SJCRH30 (cell line): ENCODE results near the gene SERPINA5. TPM values are rescaled to one million over a fixed set of nuclear protein-coding genes. Genes with fewer than 3 reads are reported as not detected.
A peak's percentile ranks its signal among the peaks of the same experiment; 100 is the strongest.
"Not testable (repeated sequence)": the region's sequence is repeated elsewhere in the genome, so short reads cannot be mapped to it uniquely, and the experiment has no call there.

Source experiments
- DNase-seq, 2 experiments: peaks; one replicate each; pipeline ENCODE4 v3.0.0-alpha.2; 2015 to 2020
- H3K27ac ChIP-seq: fragments of 250-450 bp; sonication (Bioruptor Pico); 2 replicates; pipeline ENCODE4 v1.5.1; 2020; ENCODE audit warnings: mild to moderate bottlenecking, moderate library complexity
- H3K27me3 ChIP-seq: fragments of 250-450 bp; sonication (Bioruptor Pico); 2 replicates; pipeline ENCODE4 v1.5.1; 2020; ENCODE audit warnings: mild to moderate bottlenecking, moderate library complexity
- H3K36me3 ChIP-seq: fragments of 250-450 bp; sonication (Bioruptor Pico); 2 replicates; pipeline ENCODE4 v1.5.1; 2020; ENCODE audit warnings: mild to moderate bottlenecking, moderate library complexity
- H3K4me1 ChIP-seq: fragments of 250-450 bp; sonication (Bioruptor Pico); 2 replicates; pipeline ENCODE4 v1.5.1; 2020; ENCODE audit warnings: mild to moderate bottlenecking, moderate library complexity
- H3K4me3 ChIP-seq: fragments of 250-450 bp; sonication (Bioruptor Pico); 2 replicates; pipeline ENCODE4 v1.5.1; 2020; ENCODE audit warnings: mild to moderate bottlenecking, moderate library complexity
- H3K9me3 ChIP-seq: fragments of 250-450 bp; sonication (Bioruptor Pico); replicated peaks from 2 replicates; pipeline ENCODE4 v1.5.1; 2020; ENCODE audit warnings: mild to moderate bottlenecking, moderate library complexity
- total RNA-seq: library from RNA; depleted of rRNA; stranded (reverse); fragments of >200 nt; shearing (Covaris generic); gene quantifications from 2 replicates; pipeline ENCODE4 v1.2.3, GENCODE V29; 2014

Gene SERPINA5
- total RNA-seq, 1 experiment from 2014 or later, result 0.14 TPM

DNA sequence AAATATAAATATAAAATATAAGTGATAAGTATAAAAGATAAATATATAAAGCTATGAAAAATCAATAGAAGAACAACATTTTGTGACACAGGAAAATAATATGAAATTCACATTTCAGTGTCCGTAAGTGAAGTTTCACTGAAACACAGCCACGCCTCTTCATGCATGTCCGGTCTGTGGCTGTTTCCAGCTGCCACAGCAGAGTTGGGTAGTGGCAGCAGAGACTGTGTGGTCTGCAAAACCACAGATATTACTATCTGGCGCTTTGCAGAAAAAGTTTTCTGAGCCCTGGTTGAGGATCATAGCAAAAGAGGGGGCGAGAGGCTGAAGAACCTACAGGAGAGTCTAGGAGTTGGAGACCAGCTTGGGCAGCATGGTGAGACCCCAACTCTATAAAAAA, 19.2 kb upstream of the SERPINA5 start:
- Histone ChIP-seq H3K27ac (no peak overlapping the region), H3K9me3 (no peaks in the 10 kb centered on the region), H3K36me3 (no peaks in the 10 kb centered on the region), H3K4me1 (no peaks in the 10 kb centered on the region), H3K4me3 (no peak overlapping the region), H3K27me3 (no peaks in the 10 kb centered on the region)
- no peak for DNase-seq

DNA sequence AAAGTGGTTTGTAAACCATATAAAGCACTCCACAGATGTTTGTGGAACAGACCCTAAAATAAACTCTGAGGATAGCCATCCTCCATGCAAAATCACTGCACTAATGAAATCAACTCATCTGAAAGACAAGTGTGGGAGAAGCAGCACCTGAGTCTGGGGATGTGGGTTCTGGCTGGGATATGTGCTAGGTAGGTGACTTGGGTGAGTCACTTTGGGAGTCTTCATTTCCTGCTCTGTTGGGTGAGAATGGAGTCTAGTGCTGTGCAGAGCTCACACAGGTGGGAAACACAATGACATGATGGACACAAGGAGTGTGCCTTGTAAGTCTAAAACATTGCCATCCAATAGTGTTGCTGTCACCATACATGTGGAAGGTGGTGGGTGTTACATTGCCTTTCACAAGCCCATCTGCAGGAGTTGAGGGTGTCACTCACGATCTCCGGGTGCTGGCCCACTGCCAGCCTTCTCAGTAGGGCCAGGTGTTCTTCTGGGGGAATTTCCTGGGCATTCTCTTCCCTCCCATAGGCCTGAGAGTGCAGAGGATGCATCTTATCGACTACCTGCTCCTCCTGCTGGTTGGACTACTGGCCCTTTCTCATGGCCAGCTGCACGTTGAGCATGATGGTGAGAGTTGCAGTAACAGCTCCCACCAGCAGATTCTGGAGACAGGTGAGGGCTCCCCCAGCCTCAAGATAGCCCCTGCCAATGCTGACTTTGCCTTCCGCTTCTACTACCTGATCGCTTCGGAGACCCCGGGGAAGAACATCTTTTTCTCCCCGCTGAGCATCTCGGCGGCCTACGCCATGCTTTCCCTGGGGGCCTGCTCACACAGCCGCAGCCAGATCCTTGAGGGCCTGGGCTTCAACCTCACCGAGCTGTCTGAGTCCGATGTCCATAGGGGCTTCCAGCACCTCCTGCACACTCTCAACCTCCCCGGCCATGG, 18.0 kb upstream of the SERPINA5 start:
- Histone ChIP-seq H3K27me3 (no peaks in the 10 kb centered on the region), H3K4me3 (no peak overlapping the region), H3K9me3 (no peaks in the 10 kb centered on the region), H3K36me3 (no peaks in the 10 kb centered on the region), H3K27ac (no peak overlapping the region), H3K4me1 (no peaks in the 10 kb centered on the region)
- DNase-seq, result no peak

- Histone ChIP-seq H3K4me1 (no peaks in the 10 kb centered on the region), H3K27me3 (no peaks in the 10 kb centered on the region), H3K4me3 (no peak overlapping the region), H3K27ac (no peak overlapping the region), H3K9me3 (no peaks in the 10 kb centered on the region), H3K36me3 (no peaks in the 10 kb centered on the region)
- DNase-seq, result no peak
Observed at GRCh38 chr14:94564381-94564780, 16.8 kb upstream of the SERPINA5 start.

- no peak overlapping the region for H3K27ac ChIP-seq
- H3K36me3 ChIP-seq, result no peaks in the 10 kb centered on the region
- no peaks in the 10 kb centered on the region for H3K27me3 ChIP-seq
- no peak overlapping the region for H3K4me3 ChIP-seq
- no peaks in the 10 kb centered on the region for H3K9me3 ChIP-seq
- no peaks in the 10 kb centered on the region for H3K4me1 ChIP-seq
- no peak for DNase-seq
Observed at GRCh38 chr14:94568186-94568585, 13.0 kb upstream of the SERPINA5 start.

DNA sequence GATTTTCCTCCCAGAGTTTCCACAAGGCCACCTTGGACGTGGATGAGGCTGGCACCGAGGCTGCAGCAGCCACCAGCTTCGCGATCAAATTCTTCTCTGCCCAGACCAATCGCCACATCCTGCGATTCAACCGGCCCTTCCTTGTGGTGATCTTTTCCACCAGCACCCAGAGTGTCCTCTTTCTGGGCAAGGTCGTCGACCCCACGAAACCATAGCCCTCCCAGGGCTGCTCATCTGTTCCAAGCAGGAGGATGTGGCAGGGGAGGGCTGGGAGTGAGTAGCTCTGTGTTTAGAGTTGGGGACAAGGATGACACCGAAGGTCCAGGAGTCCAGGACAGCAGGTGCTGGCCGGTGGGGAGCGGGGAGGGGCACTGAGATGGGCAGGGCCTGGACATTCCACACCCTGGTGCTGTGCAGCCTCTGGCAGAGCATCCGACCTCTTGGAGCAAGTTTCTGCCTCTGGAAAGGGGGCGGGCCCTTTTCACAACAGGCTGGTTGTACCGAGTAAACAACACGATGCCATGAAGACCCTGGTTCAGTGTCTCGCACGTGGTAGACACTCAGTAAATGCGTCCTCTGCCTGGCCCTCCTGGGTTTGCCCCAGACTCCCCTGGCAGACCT, 11.7 kb upstream of the SERPINA5 start:
- Histone ChIP-seq H3K4me1 (no peaks in the 10 kb centered on the region), H3K27ac (no peak overlapping the region), H3K4me3 (no peak overlapping the region), H3K36me3 (no peaks in the 10 kb centered on the region), H3K27me3 (no peaks in the 10 kb centered on the region), H3K9me3 (no peaks in the 10 kb centered on the region)
- no peak for DNase-seq

- Histone ChIP-seq H3K27ac (no peak overlapping the region), H3K4me1 (no peaks in the 10 kb centered on the region), H3K27me3 (no peaks in the 10 kb centered on the region), H3K36me3 (no peaks in the 10 kb centered on the region), H3K4me3 (no peak overlapping the region), H3K9me3 (no peaks in the 10 kb centered on the region)
- no peak for DNase-seq
Observed at GRCh38 chr14:94570002-94570400, 11.2 kb upstream of the SERPINA5 start.

DNA sequence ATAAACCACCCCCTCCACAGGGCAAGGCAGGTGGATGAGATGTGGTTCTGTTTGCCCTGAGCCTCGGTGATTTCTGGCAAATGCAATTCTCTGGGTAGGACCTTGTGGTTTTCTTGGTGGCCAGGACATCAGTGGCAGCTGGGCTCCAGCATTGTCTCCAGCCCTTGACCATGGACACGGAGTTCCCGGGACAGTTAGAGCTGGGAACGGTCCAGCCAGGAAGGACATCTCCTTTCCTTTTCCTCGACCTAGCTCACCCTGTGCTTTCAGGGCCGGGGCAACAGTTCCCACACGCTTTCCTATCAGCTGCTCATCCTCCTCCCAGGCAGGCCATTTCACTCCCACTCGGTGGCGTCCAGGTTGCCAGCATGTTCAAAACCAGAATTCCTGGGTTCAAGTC, 10.8 kb upstream of the SERPINA5 start:
- Histone ChIP-seq H3K4me3 (no peak overlapping the region), H3K27me3 (no peaks in the 10 kb centered on the region), H3K27ac (no peak overlapping the region), H3K9me3 (no peaks in the 10 kb centered on the region), H3K36me3 (no peaks in the 10 kb centered on the region), H3K4me1 (no peaks in the 10 kb centered on the region)
- no peak for DNase-seq

DNA sequence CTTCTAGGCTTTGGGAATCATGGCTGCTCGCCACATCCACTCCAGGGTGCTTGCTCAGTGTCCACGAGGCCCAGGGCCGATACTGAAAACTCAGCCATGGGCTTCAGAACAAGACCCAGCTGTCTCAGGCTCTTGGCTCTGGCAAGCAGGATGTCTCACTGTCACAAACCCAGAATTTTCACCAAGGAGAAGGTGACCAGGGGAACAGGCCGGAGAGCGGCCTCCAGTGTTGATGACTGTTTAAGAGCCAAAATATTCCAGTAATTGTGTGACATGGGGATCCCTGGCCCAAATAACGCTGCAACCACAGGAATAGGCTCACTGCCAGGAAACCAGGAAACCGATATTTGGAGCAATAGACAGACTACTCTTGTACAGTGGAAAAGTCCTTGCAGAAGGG, 9.8 kb upstream of the SERPINA5 start:
- Histone ChIP-seq H3K27ac (no peak overlapping the region), H3K4me3 (no peak overlapping the region), H3K9me3 (no peaks in the 10 kb centered on the region), H3K27me3 (no peaks in the 10 kb centered on the region), H3K36me3 (no peaks in the 10 kb centered on the region), H3K4me1 (no peaks in the 10 kb centered on the region)
- DNase-seq, result no peak

DNA sequence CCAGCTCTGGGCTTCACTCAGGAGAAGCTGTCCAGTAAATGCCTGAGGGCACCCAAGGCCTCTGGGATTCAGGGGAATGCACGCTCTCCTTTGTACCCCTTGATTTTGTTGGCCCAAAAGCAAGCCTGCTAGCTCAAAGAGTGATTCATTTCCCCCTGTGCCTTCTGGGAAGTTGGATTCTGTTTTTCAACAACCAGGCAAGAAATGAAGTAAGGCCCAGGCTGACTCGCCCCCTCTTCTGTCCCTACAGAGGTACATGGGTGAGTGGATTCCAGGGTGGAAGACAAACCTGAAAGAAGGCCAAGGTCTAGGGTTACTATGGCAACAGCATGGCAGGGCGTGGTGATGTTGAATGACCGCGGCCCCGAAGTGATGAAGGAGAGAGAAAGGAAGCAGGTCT, 9.3 kb upstream of the SERPINA5 start:
- no peak for DNase-seq
- H3K4me3 ChIP-seq, result no peak overlapping the region
- no peaks in the 10 kb centered on the region for H3K27me3 ChIP-seq
- H3K9me3 ChIP-seq, result no peaks in the 10 kb centered on the region
- H3K4me1 ChIP-seq, result no peaks in the 10 kb centered on the region
- H3K36me3 ChIP-seq, result no peaks in the 10 kb centered on the region
- H3K27ac ChIP-seq, result no peak overlapping the region

DNA sequence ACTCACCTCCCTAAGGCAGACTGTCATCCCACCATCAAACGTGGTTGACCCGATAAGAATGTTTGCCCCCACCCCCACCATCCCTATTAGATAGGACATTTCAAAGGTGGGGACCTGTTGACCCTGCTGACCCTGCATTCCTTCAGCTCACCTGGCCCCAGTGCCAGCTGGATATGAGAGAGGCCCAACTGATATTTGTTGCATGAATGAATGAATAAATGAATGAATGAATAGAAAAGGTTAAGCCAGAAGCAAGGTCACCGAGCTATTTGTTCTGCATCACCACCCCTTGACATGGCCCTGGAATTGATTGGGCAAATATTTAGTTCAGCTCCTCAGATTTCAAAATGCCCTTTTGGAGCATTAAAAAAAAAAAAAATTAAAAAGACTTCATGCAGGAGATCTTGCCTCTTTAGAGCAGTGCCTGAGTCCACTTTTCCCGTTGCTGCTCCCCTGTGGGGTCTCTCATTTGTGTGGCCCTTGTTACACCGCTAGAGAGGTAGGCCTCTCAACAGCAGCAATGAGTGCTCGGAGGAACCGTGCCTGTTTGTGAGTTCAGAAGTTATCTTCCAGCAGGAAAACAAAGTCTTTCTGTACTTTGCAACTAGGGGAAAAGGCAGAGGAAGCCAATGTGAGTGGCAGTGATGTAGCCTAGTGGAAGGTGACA, 8.5 kb upstream of the SERPINA5 start:
- no peak overlapping the region for H3K27ac ChIP-seq
- H3K4me1 ChIP-seq, result no peaks in the 10 kb centered on the region
- H3K36me3 ChIP-seq, result no peaks in the 10 kb centered on the region
- DNase-seq, result no peak
- no peaks in the 10 kb centered on the region for H3K27me3 ChIP-seq
- no peak overlapping the region for H3K4me3 ChIP-seq
- no peaks in the 10 kb centered on the region for H3K9me3 ChIP-seq

- Histone ChIP-seq H3K9me3 (no peaks in the 10 kb centered on the region), H3K4me1 (no peaks in the 10 kb centered on the region), H3K36me3 (no peaks in the 10 kb centered on the region), H3K4me3 (no peak overlapping the region), H3K27me3 (no peaks in the 10 kb centered on the region), H3K27ac (no peak overlapping the region)
- DNase-seq, result no peak
Observed at GRCh38 chr14:94573475-94574277, 7.5 kb upstream of the SERPINA5 start.

DNA sequence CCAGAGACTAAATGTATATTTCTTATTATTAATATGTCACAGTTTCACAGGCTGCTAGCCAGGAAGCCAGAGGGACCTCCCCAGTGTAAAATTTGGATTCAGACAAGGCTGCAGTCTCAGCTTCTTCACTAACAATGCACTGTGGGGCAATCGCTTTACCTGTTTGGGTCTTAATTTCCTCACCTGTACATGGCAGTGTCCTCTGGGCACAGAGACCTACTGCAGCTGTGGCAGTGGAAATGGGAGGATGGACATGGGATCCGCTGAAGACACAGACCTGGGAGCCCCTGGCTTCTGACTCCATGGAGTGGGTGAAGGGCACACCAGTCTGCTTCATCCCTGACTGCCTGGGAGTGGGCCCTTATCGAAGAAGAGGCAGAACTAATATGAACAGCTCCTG, 6.9 kb upstream of the SERPINA5 start:
- H3K4me1 ChIP-seq, result no peaks in the 10 kb centered on the region
- DNase-seq, result no peak
- H3K27me3 ChIP-seq, result no peaks in the 10 kb centered on the region
- no peaks in the 10 kb centered on the region for H3K9me3 ChIP-seq
- H3K27ac ChIP-seq, result no peak overlapping the region
- H3K36me3 ChIP-seq, result no peaks in the 10 kb centered on the region
- H3K4me3 ChIP-seq, result no peak overlapping the region

- H3K4me1 ChIP-seq, result no peaks in the 10 kb centered on the region
- H3K36me3 ChIP-seq, result no peaks in the 10 kb centered on the region
- no peaks in the 10 kb centered on the region for H3K9me3 ChIP-seq
- H3K27me3 ChIP-seq, result no peaks in the 10 kb centered on the region
- DNase-seq, result peak in 1 of 2 experiments; percentile 4
- H3K4me3 ChIP-seq, result no peak overlapping the region
- H3K27ac ChIP-seq, result no peak overlapping the region
Observed at GRCh38 chr14:94575730-94576585, 5.3 kb upstream of the SERPINA5 start.

GRCh38 chr14:94577472-94577871, 3.8 kb upstream of the SERPINA5 start:
- not testable (repeated sequence) for DNase-seq, H3K27me3 ChIP-seq, H3K4me3 ChIP-seq, H3K9me3 ChIP-seq, H3K27ac ChIP-seq, H3K36me3 ChIP-seq, H3K4me1 ChIP-seq
